Endothelial cell of umbilical vein (primary cell): ENCODE data around the gene LRRFIP2. TPM values are rescaled to one million over a fixed set of nuclear protein-coding genes. Genes with fewer than 3 reads are reported as not detected.
A peak's percentile ranks its signal among the peaks of the same experiment; 100 is the strongest.

Experiments
- BruUV-seq: library from RNA; stranded (reverse); fragments of 400-500 nt; replicated peaks from 2 replicates; lab custom pipeline; 2021; lab: Mats Ljungman, UMichigan
- CTCF ChIA-PET: fragments of 300-600, 350-600 bp; sonication (Branson Sonifier 250); formaldehyde crosslinking; loops from one replicate; lab custom pipeline; 2021; ENCODE audit warnings: antibody characterized with exemption, inconsistent platforms; lab: Charles Lee
- POLR2A ChIA-PET: fragments of 300-600, 350-600 bp; sonication (Branson Sonifier 250); formaldehyde crosslinking; loops from one replicate; lab custom pipeline; 2021; ENCODE audit warnings: antibody characterized with exemption, inconsistent platforms; lab: Charles Lee
- DNase-seq: peaks from one replicate; pipeline ENCODE4 v3.0.0-alpha.2; 2011; ENCODE audit warnings: low read depth, low spot score
- FAIRE-seq: peaks from 2 replicates; lab custom pipeline; 2011; peaks lifted over from hg19 to GRCh38; lab: Jason Lieb, UNC
- H2AFZ ChIP-seq: 2 replicates; pipeline ENCODE4 v1.6.0; 2012; ENCODE audit warnings: low read depth, low read length, control low read depth, inconsistent platforms
- H3K27ac ChIP-seq: 2 replicates; pipeline ENCODE4 v1.5.1; 2011; ENCODE audit warnings: low read depth, mild to moderate bottlenecking, control low read depth, low read length, moderate library complexity; ENCODE audit not compliant: insufficient read depth
- H3K27me3 ChIP-seq, 2 experiments: 2 replicates each; pipeline versions ENCODE4 v1.6.0 to v1.6.1; 2011; ENCODE audit warnings: low read length in 2 of 2, mixed read lengths in 1 of 2; ENCODE audit not compliant: control insufficient read depth in 2 of 2, insufficient read depth in 2 of 2
- H3K36me3 ChIP-seq, 2 experiments: 2 replicates in 1 of 2; 3 replicates in 1 of 2; pipeline ENCODE4 v1.5.1; 2011; ENCODE audit warnings: low read length in 2 of 2, mild to moderate bottlenecking in 1 of 2, moderate library complexity in 1 of 2; ENCODE audit not compliant: control insufficient read depth in 2 of 2, insufficient read depth in 2 of 2; ENCODE audit errors: extremely low read depth in 1 of 2
- H3K4me1 ChIP-seq: 3 replicates; pipeline ENCODE4 v1.5.1; 2011; ENCODE audit warnings: mild to moderate bottlenecking, low read length; ENCODE audit not compliant: control insufficient read depth, insufficient read depth; ENCODE audit errors: extremely low read depth
- H3K4me2 ChIP-seq: 2 replicates; pipeline ENCODE4 v1.6.1; 2011; ENCODE audit warnings: low read length, control low read depth, mixed read lengths; ENCODE audit not compliant: insufficient read depth
- H3K4me3 ChIP-seq, 3 experiments: fragments of 200-600 bp in 1 of 3; sonication (generic), shearing (Covaris generic) in 1 of 3; replicated peaks in 1 of 3; 2 replicates each; pipeline ENCODE4 v1.5.1; 2011 to 2016; ENCODE audit warnings: control low read depth in 3 of 3, low read length in 3 of 3, mild to moderate bottlenecking in 2 of 3, inconsistent platforms in 1 of 3, low read depth in 1 of 3, moderate library complexity in 1 of 3; ENCODE audit not compliant: insufficient read depth in 1 of 3
- H3K79me2 ChIP-seq: 2 replicates; pipeline ENCODE4 v1.6.0; 2012; ENCODE audit warnings: low read length, inconsistent platforms; ENCODE audit not compliant: control insufficient read depth, insufficient read depth
- H3K9ac ChIP-seq: replicated peaks from 2 replicates; pipeline ENCODE3; 2011; ENCODE audit warnings: low read length, control low read depth; ENCODE audit not compliant: insufficient read depth; ENCODE audit errors: extremely low read depth
- H3K9me1 ChIP-seq: replicated peaks from 3 replicates; pipeline ENCODE4 v1.6.0; 2011; ENCODE audit warnings: mild to moderate bottlenecking, low read length; ENCODE audit not compliant: control insufficient read depth, insufficient read depth; ENCODE audit errors: extremely low read depth
- H3K9me3 ChIP-seq: replicated peaks from 2 replicates; pipeline ENCODE4 v1.5.1; 2012; ENCODE audit warnings: low read length, inconsistent platforms; ENCODE audit not compliant: control insufficient read depth, insufficient read depth
- H4K20me1 ChIP-seq: replicated peaks from 2 replicates; pipeline ENCODE3; 2011; ENCODE audit warnings: mild to moderate bottlenecking, low read length; ENCODE audit not compliant: control insufficient read depth, insufficient read depth; ENCODE audit errors: extremely low read depth
- EZH2 ChIP-seq: IDR thresholded peaks from 2 replicates; pipeline ENCODE4 v1.6.1; 2012; ENCODE audit warnings: borderline replicate concordance, low read depth, mild to moderate bottlenecking, moderate library complexity, low read length, inconsistent platforms; ENCODE audit not compliant: severe bottlenecking
- FOS ChIP-seq: IDR thresholded peaks from 2 replicates; pipeline ENCODE4 v1.6.1; 2011; ENCODE audit warnings: mild to moderate bottlenecking, low read length, moderate library complexity, borderline replicate concordance; ENCODE audit not compliant: insufficient read depth
- GATA2 ChIP-seq: IDR thresholded peaks from 2 replicates; pipeline ENCODE4 v1.7.0; 2011; ENCODE audit warnings: low read depth, mild to moderate bottlenecking, moderate library complexity, mixed read lengths, low read length; ENCODE audit not compliant: insufficient read length, insufficient read depth
- JUN ChIP-seq: IDR thresholded peaks from 2 replicates; pipeline ENCODE4 v1.6.1; 2011; ENCODE audit warnings: borderline replicate concordance, low read depth; ENCODE audit not compliant: insufficient read length, insufficient read depth
- MAX ChIP-seq: IDR thresholded peaks from 2 replicates; pipeline ENCODE4 v1.6.1; 2011; ENCODE audit not compliant: insufficient read depth, insufficient read length
- MYC ChIP-seq: IDR thresholded peaks from one replicate; pipeline ENCODE4 v1.6.1; 2011; ENCODE audit warnings: mild to moderate bottlenecking, low read depth, low read length
- POLR2A ChIP-seq: IDR thresholded peaks from 2 replicates; pipeline ENCODE4 v1.6.1; 2012; ENCODE audit warnings: low read depth, mild to moderate bottlenecking, control low read depth, low read length
- POLR2AphosphoS5 ChIP-seq: IDR thresholded peaks from 2 replicates; pipeline ENCODE4 v1.6.1; 2012; ENCODE audit warnings: low read depth, mild to moderate bottlenecking, control low read depth, low read length, moderate library complexity; ENCODE audit not compliant: insufficient read depth
- dilution Hi-C: fragments of 300-500 bp; cut with MboI; formaldehyde crosslinking; loops from one replicate; pipeline ENCODE4 v1.15.0; 2019; ENCODE audit warnings: low sequenced_read_pairs; ENCODE audit not compliant: extremely low pct_ligation_motif_present
- intact Hi-C: fragments of 100-400 bp; cut with micrococcal nuclease; formaldehyde crosslinking; loops from one replicate; pipeline ENCODE4 v1.10.0; 2022
- polyA plus RNA-seq, 4 experiments: library from polyadenylated mRNA; depleted of rRNA in 3 of 4; stranded (reverse) in 3 of 4; unstranded in 1 of 4; fragments of >200 nt; gene quantifications; 2 replicates each; pipeline versions ENCODE4 v1.2.1 to v1.2.3, GENCODE V29; 2011 to 2012; ENCODE audit warnings: missing spikeins in 1 of 4
- total RNA-seq: library from RNA; stranded (reverse); gene quantifications from 2 replicates; pipeline ENCODE4 v1.2.3, GENCODE V29; 2021
- TF ChIP-seq, protein P1 (sequence below), 2 donors: IDR thresholded peaks; 1 replicate in 1 of 2; 2 replicates in 1 of 2; pipeline ENCODE4 v1.5.1; 2011; ENCODE audit warnings: low read length in 2 of 2, mild to moderate bottlenecking in 2 of 2, moderate library complexity in 2 of 2, control low read depth in 1 of 2, inconsistent platforms in 1 of 2, low read depth in 1 of 2; ENCODE audit not compliant: insufficient read depth in 1 of 2; ENCODE audit errors: extremely low read depth in 1 of 2

Gene LRRFIP2
- total and polyA plus RNA-seq, 2 donors (not counting 3 experiments of a cell fraction or from before 2014, with no cell fraction given) = 20.8 to 78.9 TPM

DNA sequence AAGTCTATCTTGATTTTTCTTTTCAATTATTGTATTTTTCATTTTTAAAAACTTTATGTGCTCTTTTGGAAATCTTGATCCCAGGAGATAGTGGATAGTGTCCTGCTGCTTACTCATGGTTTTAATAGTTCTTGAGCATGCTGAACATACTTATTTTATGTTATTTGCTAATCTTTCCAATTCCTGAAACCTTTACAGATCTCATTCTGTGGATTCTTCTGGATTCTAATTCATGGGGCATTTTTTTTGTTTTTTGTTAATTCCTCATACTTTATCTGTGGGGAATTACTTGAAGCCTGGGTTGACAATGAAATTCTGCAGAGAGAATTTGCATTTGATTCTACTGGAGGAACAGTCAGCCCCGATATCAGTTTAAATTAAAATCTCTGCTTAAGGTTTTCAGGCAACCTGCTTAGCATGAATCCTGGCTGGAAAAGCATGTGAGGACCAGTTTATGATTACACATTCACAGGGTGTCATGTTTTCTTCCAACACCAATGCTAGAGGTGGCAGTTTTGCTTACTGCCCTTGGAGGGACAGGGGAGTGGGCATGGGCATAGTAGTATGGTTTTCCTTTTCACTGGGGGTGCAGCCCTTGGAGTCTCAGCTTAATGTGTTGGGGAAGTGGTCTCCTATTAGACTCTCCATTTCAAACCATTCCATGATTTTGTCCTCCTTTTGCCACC lies 135.1 kb downstream of the LRRFIP2 start:
- Histone ChIP-seq H3K79me2 (no peaks in the 10 kb centered on the region), H3K9me1 (no peaks in the 10 kb centered on the region), H2AFZ (no peak overlapping the region), H3K9ac (no peak overlapping the region), H3K36me3 (peaks cover 3% of the 10 kb centered on the region in 2 experiments), H3K4me1 (no peaks in the 10 kb centered on the region), H3K4me3 (no peak overlapping the region), H3K27me3 (no peaks in the 10 kb centered on the region), H4K20me1 (no peaks in the 10 kb centered on the region), H3K9me3 (no peaks in the 10 kb centered on the region), H3K4me2 (no peak overlapping the region), H3K27ac (no peak overlapping the region)
- DNase-seq = no peak
- FAIRE-seq = peak; percentile 26
- TF ChIP-seq MAX = no peak
- TF ChIP-seq FOS = no peak
- no peak for TF ChIP-seq GATA2
- TF ChIP-seq EZH2 = no peak
- TF ChIP-seq, protein P1, sequence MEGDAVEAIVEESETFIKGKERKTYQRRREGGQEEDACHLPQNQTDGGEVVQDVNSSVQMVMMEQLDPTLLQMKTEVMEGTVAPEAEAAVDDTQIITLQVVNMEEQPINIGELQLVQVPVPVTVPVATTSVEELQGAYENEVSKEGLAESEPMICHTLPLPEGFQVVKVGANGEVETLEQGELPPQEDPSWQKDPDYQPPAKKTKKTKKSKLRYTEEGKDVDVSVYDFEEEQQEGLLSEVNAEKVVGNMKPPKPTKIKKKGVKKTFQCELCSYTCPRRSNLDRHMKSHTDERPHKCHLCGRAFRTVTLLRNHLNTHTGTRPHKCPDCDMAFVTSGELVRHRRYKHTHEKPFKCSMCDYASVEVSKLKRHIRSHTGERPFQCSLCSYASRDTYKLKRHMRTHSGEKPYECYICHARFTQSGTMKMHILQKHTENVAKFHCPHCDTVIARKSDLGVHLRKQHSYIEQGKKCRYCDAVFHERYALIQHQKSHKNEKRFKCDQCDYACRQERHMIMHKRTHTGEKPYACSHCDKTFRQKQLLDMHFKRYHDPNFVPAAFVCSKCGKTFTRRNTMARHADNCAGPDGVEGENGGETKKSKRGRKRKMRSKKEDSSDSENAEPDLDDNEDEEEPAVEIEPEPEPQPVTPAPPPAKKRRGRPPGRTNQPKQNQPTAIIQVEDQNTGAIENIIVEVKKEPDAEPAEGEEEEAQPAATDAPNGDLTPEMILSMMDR (IDR thresholded peaks at IDR 0.05; ENCODE audit: extremely low read depth in 1 of 2, insufficient read depth in 1 of 2, low read depth in 1 of 2, low read length in 2 of 2) = no peak
- TF ChIP-seq JUN = no peak
- TF ChIP-seq MYC = no peak
- TF ChIP-seq POLR2AphosphoS5 = no peak
- no peak for TF ChIP-seq POLR2A
- CTCF ChIA-PET = no interaction called here
- dilution Hi-C loops (no loop called here), intact Hi-C loops (no loop called here)
- POLR2A ChIA-PET = interaction anchor here (0.6 kb wide), 1 partner anchor 296 kb away, joined by 4 read pairs; no protein-coding TSS in a partner anchor
- no TSS peak for BruUV-seq
